Measurements from ENCODE around the gene MNAT1.

- TF ChIP-seq POLR2AphosphoS5 (IDR thresholded peaks at IDR 0.05) = no peak
- no peak for TF ChIP-seq POLR2A (IDR thresholded peaks at IDR 0.05)
Measured at GRCh38 chr14:60878121-60878520, 143.6 kb downstream of the MNAT1 start.

Measured in transverse colon (tissue), 3 donors.